Activated CD8-positive, alpha-beta memory T cell treated with anti-CD3 and anti-CD28 coated beads, Interleukin-2, amount 50 U/mL, for 4 hours (primary cell): Measurements from ENCODE around the gene PCDH15.

ENCODE experiments used
- DNase-seq: peaks from one replicate; pipeline ENCODE4 v3.0.0-alpha.2; 2020

The PCDH15 gene

DNA sequence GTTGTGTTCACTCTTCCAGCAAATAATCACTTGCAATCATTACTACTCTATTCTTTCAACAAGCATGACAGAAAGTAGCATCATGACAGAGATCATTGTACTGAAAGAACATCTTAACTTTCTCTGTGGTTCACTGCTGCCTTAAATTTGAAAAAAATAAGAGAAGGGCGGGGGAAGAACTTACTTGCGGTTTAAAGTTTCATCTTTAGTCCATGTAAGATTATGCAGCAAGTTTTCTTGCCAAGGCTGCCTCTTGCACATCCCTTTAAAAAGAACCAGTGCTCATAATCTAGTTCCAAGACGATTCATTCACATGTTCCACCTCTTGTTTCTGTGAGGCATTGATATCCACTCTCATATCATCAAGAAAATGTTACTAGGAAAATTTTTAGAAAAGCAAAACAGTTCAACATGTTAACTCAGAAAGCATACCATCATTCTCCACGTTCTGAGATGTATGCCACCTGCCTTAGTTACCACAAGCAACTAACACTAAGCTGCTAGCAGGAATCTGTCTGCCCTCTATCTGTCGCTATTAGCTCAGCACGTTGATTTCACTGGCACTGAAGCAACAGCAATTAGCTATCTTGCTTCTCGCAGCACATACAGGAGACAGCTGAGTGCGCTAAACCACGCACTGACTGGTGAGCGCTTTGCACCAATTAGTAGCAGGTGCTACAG is at the start of gene PCDH15:
Gene PCDH15, minus strand, starts transcription at position 491 of the 681 bp plus-strand sequence. CDS start 136,969 bp downstream, outside the sequence.
- DNase-seq, result no peak

GRCh38 chr10:54843932-54844331 is 42.9 kb upstream of the PCDH15 start:
- no peak for DNase-seq

DNA sequence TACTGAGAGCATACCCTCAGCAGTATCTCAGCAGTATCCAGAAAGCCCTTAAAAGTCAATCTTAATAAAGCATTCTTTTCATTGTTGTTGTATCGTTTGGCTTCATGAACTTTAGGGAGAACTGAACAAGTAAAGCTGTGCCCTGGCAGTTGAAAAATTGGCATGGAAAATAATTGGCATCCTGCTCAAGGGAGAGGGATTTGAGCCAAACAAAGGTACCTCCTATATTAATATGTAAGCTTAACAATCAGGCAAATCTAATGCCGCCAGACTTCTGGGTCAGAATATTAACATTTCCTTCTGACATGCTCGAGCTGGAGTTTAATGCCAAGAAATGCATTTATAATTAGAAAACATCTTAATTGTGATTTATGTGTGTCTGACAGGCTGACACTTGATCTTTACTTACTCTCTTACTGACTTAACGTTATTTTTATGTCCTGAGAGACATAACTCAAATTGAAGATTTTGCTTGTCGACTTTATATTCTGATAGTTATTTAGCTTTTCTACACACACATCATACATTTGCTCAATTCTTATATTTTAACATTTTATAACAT is 42.1 kb upstream of the PCDH15 start:
- no peak for DNase-seq

GRCh38 chr10:54837479-54837878 is 36.4 kb upstream of the PCDH15 start:
- no peak for DNase-seq

GRCh38 chr10:54833029-54833428 is 32.0 kb upstream of the PCDH15 start:
- DNase-seq, result no peak

DNA sequence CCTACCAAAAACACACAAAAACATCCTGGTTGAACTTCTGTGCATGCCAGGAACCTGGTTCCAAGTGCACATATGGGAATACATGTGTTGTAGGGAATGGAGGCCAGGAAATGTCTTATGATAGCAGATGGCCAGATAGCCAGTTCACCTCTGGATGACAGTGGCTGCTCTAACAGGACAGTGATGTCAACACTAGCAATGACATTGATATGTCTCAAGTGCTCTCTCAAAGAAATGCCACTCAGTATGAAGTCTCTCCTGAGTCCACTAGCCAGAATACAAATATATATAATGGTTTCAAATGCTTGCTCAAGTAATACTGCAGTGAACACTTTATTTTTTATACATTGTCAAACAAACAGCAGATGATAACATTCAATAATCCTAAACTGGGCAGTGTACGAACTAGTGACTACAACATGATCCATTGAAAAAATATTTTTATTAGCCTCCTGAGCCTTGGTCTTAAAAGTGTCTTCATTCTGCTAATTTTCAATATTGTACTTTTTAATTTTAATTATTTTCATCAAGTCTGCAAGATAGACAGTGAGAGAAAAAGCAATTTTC is 26.0 kb upstream of the PCDH15 start:
- no peak for DNase-seq

DNA sequence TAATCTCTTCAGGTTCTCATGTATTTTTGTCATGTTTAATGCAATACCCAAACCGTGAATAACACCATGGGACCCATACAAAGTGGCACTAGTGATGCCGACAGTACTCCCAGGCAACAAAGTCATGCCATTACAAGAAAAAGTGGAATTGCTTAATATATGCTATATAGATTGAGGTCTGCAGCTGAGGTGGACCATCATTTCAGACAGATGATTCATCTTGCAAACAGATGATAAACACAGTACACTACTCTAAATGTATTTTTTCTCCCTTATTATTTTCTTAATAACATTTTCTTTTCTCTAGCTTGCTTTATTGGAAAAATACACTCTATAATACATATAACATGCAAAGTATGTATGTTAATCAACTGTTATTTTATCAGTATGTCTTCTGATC is 14.6 kb upstream of the PCDH15 start:
- no peak for DNase-seq

DNA sequence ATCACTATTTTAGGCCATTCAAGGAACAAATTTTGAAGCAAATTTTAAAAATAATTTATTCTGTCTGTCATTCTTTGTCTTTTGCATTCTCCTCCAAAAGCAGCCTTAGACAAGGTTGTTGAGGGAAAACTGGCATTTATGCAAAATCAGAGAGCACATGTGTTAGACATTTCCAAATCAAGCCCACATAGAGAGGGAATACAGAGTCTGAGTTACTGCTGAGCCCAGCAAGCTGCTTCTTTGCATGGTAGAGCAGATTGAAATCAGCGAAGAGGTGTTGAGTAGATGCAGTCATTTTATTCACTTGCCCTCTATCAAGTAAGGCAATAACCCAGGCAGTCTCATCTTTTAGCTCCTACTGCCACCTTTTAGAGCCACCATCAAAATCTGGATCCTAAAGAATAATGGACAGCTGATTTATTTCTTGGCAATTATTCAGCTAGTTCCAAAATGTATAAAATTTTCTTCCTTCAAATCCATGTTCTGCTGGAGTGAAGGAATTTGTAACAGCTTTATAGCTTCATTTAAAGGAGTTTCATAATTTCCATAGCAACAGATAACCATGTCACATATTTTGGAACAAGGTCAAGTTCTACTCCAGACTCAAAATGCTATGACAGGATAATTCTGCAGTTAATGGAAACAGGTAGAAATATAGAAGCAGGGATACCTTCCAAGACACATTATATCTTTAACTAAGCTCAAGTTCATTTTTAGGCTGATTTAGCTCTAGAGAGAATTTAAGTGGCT is 7.3 kb upstream of the PCDH15 start:
- no peak for DNase-seq

DNA sequence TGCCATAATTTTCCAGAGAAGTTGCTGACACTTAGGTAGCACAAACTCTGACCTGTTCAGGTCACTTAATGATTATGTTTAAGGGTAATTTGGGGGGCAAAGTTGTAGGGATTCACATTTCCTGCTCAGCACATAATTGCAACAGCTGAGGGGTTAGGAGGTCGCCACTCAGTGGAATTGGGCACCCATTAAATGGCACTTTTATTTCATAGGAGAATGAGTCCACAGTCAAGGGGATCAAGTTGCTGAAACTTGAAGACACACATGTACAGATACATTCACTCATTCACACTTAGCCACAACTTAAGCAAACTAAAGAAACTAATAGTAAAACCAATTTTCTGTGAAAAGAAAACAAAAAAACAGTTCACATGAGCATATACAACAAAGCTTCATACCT is 1.5 kb downstream of the PCDH15 start:
- DNase-seq, result no peak

GRCh38 chr10:54797636-54798321 is 3.3 kb downstream of the PCDH15 start:
- no peak for DNase-seq

DNA sequence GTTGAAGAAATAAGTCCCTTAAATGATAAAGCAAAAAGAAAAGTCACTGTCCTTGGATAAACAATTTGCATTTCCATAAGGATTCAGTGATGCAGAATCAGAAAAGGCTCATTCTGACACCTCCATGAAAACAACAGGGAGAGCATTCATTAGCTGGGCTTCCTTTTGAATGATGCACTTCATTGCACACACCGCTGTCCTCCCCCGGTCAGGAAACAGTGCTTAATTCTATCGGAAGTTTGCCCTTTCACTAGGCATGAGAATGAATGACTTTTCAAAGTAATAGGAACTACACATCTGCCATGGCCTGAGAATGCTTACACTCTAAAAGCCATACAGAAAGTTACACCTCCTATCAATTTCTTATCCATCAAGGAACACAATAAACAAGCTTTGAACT is 4.2 kb downstream of the PCDH15 start:
- no peak for DNase-seq

DNA sequence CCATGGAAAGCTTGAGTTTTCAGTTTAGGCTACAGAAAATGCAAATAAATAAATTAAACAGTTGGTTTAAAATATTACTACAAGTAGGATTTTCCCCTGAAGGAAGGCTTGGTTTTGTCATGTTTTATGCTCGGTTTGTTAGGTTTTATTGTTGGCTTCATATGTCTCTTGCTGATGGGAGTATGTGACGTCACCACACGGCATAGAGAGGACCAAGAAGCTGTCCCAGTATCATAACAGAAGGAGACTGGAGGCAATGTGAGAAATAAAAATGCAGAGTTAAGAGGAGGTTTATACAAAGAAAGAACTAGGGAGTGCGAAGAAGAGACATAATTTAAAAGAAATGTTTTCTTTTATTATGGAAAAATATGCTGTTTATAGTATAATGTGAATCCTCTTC is 24.4 kb downstream of the PCDH15 start:
- no peak for DNase-seq

DNA sequence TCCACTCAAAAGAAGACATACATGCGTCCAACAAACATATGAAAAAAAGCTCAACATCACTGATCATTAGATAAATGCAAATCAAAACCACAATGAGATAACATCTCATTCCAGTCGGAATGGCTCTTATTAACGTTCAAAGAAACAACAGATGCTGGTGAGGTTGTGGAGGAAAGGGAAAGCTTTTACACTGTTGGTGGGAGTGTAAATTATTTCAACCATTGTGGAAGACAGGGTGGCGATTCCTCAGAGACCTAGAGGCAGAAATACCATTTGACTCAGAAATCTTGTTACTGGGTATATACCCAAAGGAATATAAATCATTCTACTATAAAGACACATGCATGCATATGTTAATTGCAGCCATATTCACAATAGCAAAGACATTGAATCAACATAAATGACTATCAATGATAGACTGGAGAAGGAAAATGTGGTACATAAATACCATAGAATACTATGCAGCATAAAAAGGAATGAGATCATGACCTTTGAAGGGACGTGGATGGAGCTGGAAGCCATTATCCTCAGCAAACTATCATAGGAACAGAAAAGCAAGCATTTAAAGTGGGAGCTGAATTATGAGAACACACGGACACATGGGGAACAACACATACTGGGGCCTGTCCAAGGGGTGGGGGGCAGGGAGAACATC is 28.4 kb downstream of the PCDH15 start:
- DNase-seq, result no peak

DNA sequence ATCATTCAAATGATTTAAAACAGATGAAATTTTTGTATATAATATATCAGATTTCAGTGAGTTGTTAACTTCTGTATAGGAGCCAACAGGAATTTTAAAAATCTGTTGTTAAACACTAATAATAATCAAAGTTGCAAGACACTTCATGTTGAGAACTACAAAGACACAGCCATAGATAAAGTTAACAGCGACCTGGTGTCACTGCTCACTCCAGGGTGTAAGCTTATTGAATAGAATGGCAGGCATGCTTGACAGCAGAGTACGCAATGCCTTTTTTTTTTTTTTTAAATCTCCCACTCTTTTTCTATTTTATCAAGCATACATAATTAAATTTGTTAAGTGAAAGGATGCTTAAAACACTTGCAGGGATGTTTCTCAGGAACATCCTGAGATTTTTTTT is 32.0 kb downstream of the PCDH15 start:
- DNase-seq, result no peak

DNA sequence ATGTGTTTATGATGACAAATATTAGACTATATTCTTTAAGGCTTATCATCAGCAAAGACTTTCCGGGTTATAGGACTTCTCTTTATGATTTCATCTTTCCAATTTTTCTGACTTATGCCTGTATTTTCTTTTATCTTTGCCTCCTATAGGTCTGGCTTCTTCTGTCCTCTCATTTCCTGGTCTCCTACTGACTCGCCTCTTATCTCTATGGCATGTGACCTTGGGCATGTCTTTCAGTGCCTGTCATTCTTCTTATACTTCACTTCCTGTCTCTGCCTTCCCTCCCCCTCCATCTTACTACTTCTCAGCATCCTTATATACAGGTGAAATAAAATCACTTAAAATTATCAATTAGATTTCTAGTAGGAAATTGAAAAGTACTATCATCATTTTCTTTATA is 42.2 kb downstream of the PCDH15 start:
- DNase-seq, result no peak

- no peak for DNase-seq
Observed at GRCh38 chr10:54749623-54750022, 51.4 kb downstream of the PCDH15 start.

- no peak for DNase-seq
Observed at GRCh38 chr10:54745436-54745835, 55.6 kb downstream of the PCDH15 start.

DNA sequence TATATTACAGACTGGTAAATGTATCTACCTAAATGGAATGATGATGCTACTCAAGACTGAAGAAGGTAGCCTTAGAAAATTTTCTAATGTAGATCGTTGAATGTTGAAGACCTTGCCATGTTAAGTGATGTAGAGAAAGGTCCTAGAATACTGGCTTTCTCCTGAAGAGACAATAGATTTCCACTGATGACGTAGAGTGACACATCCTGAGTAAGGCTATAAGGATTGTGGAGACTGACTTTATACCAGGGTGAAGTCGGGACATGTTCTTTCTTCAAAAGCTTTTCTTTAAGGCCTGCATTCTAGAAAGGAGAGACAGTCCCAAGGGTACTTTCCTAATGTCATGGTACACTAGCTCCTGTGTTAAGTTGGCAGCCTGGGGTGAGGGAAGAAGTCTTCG is 58.6 kb downstream of the PCDH15 start:
- no peak for DNase-seq

GRCh38 chr10:54728511-54728910 is 72.5 kb downstream of the PCDH15 start:
- no peak for DNase-seq

GRCh38 chr10:54722075-54722474 is 79.0 kb downstream of the PCDH15 start:
- DNase-seq, result no peak

DNA sequence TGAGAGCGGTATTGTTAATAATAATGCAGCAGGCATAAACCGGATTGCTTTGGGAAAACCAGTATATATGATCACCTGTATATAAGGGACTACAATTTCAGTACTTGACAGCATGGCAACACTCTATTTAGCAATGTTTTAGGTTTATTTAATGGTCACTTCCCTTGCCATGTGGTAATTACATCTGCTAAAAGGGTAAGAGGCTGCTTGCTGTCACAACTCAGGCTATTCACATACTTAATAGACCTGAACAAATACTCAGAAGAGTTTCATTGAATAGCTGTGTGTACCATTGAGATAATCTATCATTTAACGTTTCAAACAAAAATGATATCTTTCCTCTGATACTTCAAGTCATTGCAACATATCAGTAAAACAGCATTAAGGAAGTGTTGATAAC is 90.1 kb downstream of the PCDH15 start:
- DNase-seq, result no peak

DNA sequence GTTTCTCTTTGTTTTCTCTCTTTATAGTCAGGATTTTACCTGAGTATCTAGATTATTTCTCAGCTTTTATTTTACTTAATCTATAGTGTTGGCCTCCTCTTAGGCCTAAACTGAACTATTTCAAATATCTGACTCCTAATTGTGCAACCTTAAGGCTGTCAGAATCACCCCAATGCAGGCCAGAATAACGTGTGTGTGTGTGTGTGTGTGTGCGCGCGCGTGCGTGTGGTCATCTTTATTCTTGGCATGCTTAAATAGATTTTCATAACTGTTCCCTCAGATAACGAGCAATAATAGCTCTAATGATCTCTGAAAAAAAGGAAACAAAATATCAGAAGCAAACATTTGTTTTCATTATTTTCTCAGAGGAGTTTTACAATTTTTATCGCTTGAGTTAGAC is 92.4 kb downstream of the PCDH15 start:
- no peak for DNase-seq

GRCh38 chr10:54708021-54708420 is 93.0 kb downstream of the PCDH15 start:
- DNase-seq, result no peak
